HFFc6 (cell line): Measurements from ENCODE around the gene PITPNC1. TPM values are rescaled to one million over a fixed set of nuclear protein-coding genes. Genes with fewer than 3 reads are reported as not detected.
"Not testable (repeated sequence)": the region's sequence is repeated elsewhere in the genome, so short reads cannot be mapped to it uniquely, and the experiment has no call there.

Source experiments
- DNase-seq: peaks from one replicate; pipeline ENCODE4 v3.0.0-alpha.2; 2018
- H3K27ac Mint-ChIP-seq: 2 replicates; pipeline ENCODE4 v1.8.0; 2020; ENCODE audit warnings: mild to moderate bottlenecking, mixed read lengths
- H3K27me3 Mint-ChIP-seq: 2 replicates; pipeline ENCODE4 v1.8.0; 2021; ENCODE audit warnings: mild to moderate bottlenecking, moderate library complexity, mixed read lengths; ENCODE audit not compliant: insufficient read depth
- H3K36me3 Mint-ChIP-seq: 2 replicates; pipeline ENCODE4 v1.8.0; 2021; ENCODE audit warnings: low read depth, mixed read lengths
- H3K4me1 Mint-ChIP-seq: 2 replicates; pipeline ENCODE4 v1.8.0; 2020; ENCODE audit warnings: low read depth, mixed read lengths
- H3K4me3 Mint-ChIP-seq: 2 replicates; pipeline ENCODE4 v1.8.0; 2020; ENCODE audit warnings: mild to moderate bottlenecking, moderate library complexity, mixed read lengths
- H3K9me3 Mint-ChIP-seq: 2 replicates; pipeline ENCODE4 v1.8.0; 2020; ENCODE audit warnings: mild to moderate bottlenecking, mixed read lengths
- total RNA-seq, 6 experiments: library from RNA; stranded (reverse); fragmentation: NEBNext Ultra II Directional; extraction: Animal tissue kit (Norgen Biotek cat#: 25700); gene quantifications; 2 replicates in 1 of 6; 3 replicates in 5 of 6; pipeline ENCODE4 v1.2.3, GENCODE V29; 2021
- TF ChIP-seq, protein P1 (sequence below): fragments of 200-600 bp; sonication (generic); IDR thresholded peaks from 2 replicates; pipeline ENCODE4 v1.5.0; 2021; ENCODE audit warnings: antibody characterized with exemption, mild to moderate bottlenecking

The PITPNC1 gene
- total RNA-seq, 6 experiments from 2014 or later: 6.9 to 11.1 (median 7.7) TPM

DNA sequence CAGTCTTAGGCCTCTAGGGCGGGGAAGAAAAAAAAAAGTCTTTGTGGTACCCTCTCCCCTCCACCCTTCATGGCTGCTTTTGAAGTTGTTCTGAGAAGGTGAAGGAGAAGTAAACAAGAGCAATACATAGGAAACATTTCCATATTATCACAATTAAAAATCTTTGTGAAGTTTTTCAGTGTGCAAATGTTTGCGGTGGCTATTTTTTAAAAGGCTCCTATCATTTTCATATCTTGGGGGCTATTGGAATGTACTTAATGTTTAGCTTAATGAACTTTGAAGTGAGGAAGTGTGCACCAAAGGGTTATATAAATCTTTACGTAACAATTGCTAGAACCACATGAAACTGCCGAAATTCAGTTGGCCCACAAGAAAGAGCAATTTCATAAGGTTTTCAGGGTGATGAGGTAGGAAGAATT is 348.3 kb downstream of the PITPNC1 start:
- H3K27ac Mint-ChIP-seq: no peak overlapping the region
- H3K36me3 Mint-ChIP-seq: peaks cover 49% of the 10 kb centered on the region
- no peaks in the 10 kb centered on the region for H3K9me3 Mint-ChIP-seq
- DNase-seq: no peak
- H3K27me3 Mint-ChIP-seq: no peaks in the 10 kb centered on the region
- H3K4me1 Mint-ChIP-seq: no peaks in the 10 kb centered on the region
- no peak overlapping the region for H3K4me3 Mint-ChIP-seq
- TF ChIP-seq, protein P1, sequence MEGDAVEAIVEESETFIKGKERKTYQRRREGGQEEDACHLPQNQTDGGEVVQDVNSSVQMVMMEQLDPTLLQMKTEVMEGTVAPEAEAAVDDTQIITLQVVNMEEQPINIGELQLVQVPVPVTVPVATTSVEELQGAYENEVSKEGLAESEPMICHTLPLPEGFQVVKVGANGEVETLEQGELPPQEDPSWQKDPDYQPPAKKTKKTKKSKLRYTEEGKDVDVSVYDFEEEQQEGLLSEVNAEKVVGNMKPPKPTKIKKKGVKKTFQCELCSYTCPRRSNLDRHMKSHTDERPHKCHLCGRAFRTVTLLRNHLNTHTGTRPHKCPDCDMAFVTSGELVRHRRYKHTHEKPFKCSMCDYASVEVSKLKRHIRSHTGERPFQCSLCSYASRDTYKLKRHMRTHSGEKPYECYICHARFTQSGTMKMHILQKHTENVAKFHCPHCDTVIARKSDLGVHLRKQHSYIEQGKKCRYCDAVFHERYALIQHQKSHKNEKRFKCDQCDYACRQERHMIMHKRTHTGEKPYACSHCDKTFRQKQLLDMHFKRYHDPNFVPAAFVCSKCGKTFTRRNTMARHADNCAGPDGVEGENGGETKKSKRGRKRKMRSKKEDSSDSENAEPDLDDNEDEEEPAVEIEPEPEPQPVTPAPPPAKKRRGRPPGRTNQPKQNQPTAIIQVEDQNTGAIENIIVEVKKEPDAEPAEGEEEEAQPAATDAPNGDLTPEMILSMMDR: no peak

- H3K36me3 Mint-ChIP-seq: peaks cover 54% of the 10 kb centered on the region
- no peaks in the 10 kb centered on the region for H3K9me3 Mint-ChIP-seq
- no peaks in the 10 kb centered on the region for H3K27me3 Mint-ChIP-seq
- H3K27ac Mint-ChIP-seq: no peak overlapping the region
- H3K4me1 Mint-ChIP-seq: no peaks in the 10 kb centered on the region
- TF ChIP-seq, protein P1: no peak
- H3K4me3 Mint-ChIP-seq: no peak overlapping the region
- no peak for DNase-seq
Measured at GRCh38 chr17:67725807-67726206, 348.7 kb downstream of the PITPNC1 start.

DNA sequence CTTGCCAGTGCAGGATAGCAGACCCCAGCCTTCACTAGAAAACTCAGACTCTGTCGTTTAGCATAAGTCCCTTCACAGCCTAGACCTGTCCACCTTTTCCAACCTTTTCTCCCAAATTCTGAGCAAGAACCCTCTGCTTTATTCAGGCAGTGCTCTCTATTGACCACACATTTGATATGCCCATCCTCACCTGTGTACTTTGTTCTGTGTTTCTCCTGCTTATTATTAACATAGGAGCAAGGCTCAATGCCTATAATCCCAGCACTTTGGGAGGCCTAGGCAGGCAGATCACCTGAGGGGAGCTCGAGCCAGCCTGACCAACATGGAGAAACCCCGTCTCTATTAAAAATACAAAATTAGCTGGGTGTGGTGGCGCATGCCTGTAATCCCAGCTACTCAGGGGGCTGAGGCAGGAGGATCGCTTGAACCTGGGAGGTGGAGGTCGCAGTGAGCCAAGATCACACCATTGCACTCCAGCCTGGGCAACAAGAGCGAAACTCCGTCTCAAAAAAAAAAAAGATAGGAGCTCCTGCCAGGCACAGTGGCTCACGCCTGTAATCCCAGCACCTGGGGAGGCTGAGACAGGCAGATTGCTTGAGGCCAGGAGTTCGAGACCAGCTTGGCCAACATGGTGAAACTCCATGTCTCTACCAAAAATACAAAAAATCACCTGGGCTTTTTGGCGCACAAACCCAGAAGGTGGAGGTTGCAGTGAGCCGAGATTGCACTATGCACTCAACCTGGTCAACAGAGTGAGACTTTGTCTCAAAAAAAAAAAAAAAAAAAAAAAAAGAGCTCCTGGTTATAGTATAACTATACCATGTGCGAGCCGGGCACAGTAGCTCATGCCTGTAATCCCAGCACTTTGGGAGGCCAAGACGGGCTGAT is 350.3 kb downstream of the PITPNC1 start:
- not testable (repeated sequence) for H3K27ac Mint-ChIP-seq, H3K4me3 Mint-ChIP-seq, H3K4me1 Mint-ChIP-seq, DNase-seq, H3K27me3 Mint-ChIP-seq, H3K9me3 Mint-ChIP-seq
- peaks cover 51% of the 10 kb centered on the region for H3K36me3 Mint-ChIP-seq

DNA sequence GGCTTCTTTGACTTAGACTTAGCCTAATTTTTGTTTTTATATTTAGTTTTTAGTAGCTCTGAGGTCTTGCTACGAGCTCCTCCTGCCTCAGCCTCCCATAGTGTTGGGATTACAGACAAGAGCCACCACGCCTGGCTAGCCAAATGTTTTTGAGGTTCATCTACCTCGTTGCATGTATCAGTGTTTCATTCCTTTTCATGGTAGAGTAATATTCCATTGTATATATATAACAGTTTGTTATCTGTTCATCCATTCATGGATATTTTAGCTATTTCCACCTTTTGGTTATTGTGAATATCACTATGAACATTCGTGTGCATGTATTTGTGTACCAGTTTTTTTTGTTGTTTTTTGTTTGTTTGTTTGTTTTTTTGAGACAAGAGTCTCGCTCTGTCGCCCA is 352.8 kb downstream of the PITPNC1 start:
- no peak for DNase-seq

DNA sequence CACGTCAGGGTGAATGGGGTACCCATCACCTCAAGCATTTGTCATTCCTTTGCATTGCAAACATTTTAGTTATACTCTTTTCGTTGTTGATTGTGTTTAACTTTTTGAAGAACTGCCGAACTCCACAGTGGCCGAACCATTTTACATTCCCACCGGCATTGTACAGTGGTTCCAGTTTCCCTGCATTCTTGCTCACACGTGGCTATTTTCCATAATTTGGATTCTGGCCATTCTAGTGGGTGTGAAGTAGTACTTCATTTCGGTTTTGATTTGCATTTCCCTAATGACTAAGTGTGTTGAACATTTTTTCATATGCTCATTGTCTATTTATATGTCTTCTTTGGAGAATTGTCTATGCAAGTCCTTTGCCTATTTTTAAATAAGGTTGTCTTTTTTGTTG is 353.6 kb downstream of the PITPNC1 start:
- DNase-seq: no peak
- Mint-ChIP-seq H3K9me3 (peaks cover 4% of the 10 kb centered on the region; the same call in 1 of the 2 replicates), H3K4me3 (no peak overlapping the region), H3K27ac (no peak overlapping the region), H3K36me3 (peaks cover 45% of the 10 kb centered on the region), H3K4me1 (no peaks in the 10 kb centered on the region), H3K27me3 (no peaks in the 10 kb centered on the region)
- TF ChIP-seq, protein P1: no peak

More for the DNA sequence above, 352.8 kb downstream of the PITPNC1 start:
- TF ChIP-seq, protein P1: no peak
- Mint-ChIP-seq H3K4me1 (no peaks in the 10 kb centered on the region), H3K27me3 (no peaks in the 10 kb centered on the region), H3K4me3 (no peak overlapping the region), H3K36me3 (peaks cover 50% of the 10 kb centered on the region), H3K27ac (no peak overlapping the region), H3K9me3 (peaks cover 4% of the 10 kb centered on the region; the same call in 1 of the 2 replicates)

GRCh38 chr17:67733449-67733848 is 356.4 kb downstream of the PITPNC1 start:
- H3K4me3 Mint-ChIP-seq: no peak overlapping the region
- H3K9me3 Mint-ChIP-seq: peaks cover 4% of the 10 kb centered on the region; the same call in 1 of the 2 replicates
- TF ChIP-seq, protein P1: no peak
- no peak for DNase-seq
- H3K27ac Mint-ChIP-seq: no peak overlapping the region; the same call in 1 of the 2 replicates
- peaks cover 50% of the 10 kb centered on the region for H3K36me3 Mint-ChIP-seq
- H3K4me1 Mint-ChIP-seq: no peaks in the 10 kb centered on the region
- H3K27me3 Mint-ChIP-seq: no peaks in the 10 kb centered on the region
